T-helper 9 cell (primary cell): ENCODE measurements around the gene CXCR3.
"Not testable (repeated sequence)": the region's sequence is repeated elsewhere in the genome, so short reads cannot be mapped to it uniquely, and the experiment has no call there.

Experiments
- DNase-seq: peaks from one replicate; pipeline ENCODE4 v3.0.0-alpha.2; 2020

CXCR3 gene

GRCh38 chrX:71607488-71607887, 10.8 kb downstream of the CXCR3 start:
- DNase-seq: no peak

- no peak for DNase-seq
Observed at GRCh38 chrX:71606536-71607216, 11.6 kb downstream of the CXCR3 start.

- DNase-seq: no peak
Observed at GRCh38 chrX:71604796-71605568, 13.3 kb downstream of the CXCR3 start.

- DNase-seq: no peak
Observed at GRCh38 chrX:71604141-71604540, 14.2 kb downstream of the CXCR3 start.

- DNase-seq: no peak
Observed at GRCh38 chrX:71603618-71604017, 14.7 kb downstream of the CXCR3 start.

- no peak for DNase-seq
Observed at GRCh38 chrX:71599965-71600364, 18.3 kb downstream of the CXCR3 start.

GRCh38 chrX:71593210-71593609, 25.1 kb downstream of the CXCR3 start:
- DNase-seq: not testable (repeated sequence)

- DNase-seq: no peak
Observed at GRCh38 chrX:71586929-71587328, 31.4 kb downstream of the CXCR3 start.

- DNase-seq: no peak
Observed at GRCh38 chrX:71581210-71581609, 37.1 kb downstream of the CXCR3 start.

GRCh38 chrX:71579990-71580380, 38.3 kb downstream of the CXCR3 start:
- no peak for DNase-seq

- DNase-seq: no peak
Observed at GRCh38 chrX:71579136-71579989, 38.9 kb downstream of the CXCR3 start.

- DNase-seq: no peak
Observed at GRCh38 chrX:71578253-71579135, 39.8 kb downstream of the CXCR3 start, which contains the start of gene GCNA. TSS of gene GCNA (plus strand) at chrX:71578437. CDS start at chrX:71580822, 2,385 bp downstream.

GRCh38 chrX:71577682-71578081, 40.6 kb downstream of the CXCR3 start:
- DNase-seq: no peak

- no peak for DNase-seq
Observed at GRCh38 chrX:71573590-71573989, 44.7 kb downstream of the CXCR3 start.

- DNase-seq: not testable (repeated sequence)
Observed at GRCh38 chrX:71571390-71571789, 46.9 kb downstream of the CXCR3 start.
